A549 treated with CpdA at 1 μM for 4 hours (cell line): ENCODE results near the gene SIRPB1. TPM values are rescaled to one million over a fixed set of nuclear protein-coding genes. Genes with fewer than 3 reads are reported as not detected.

Experiments used
- total RNA-seq: library from RNA; stranded (reverse); fragments of 200-300 nt; extraction: Qiagen RNA extraction; gene quantifications from 5 replicates; pipeline ENCODE4 v1.2.3, GENCODE V29; 2022; ENCODE audit warnings: low read depth

The SIRPB1 gene
- 0.57 to 0.80 TPM (median 0.65 TPM) in 5 replicates for total RNA-seq

GRCh38 chr20:1619861-1620444 lies at the start of gene SIRPB1:
Gene SIRPB1, minus strand, starts transcription at chr20:1620009. Its CDS starts 65 bp downstream, at chr20:1619944.

GRCh38 chr20:1657556-1658334 lies 37.9 kb upstream of the SIRPB1 start, which contains the start of gene SIRPG:
Gene SIRPG, minus strand, starts transcription at chr20:1657779. Its CDS starts 65 bp downstream, at chr20:1657714.

Other genes with a start within 250 kb of the SIRPB1 start
- 495 to 535 TPM (median 512 TPM) in 5 replicates for gene FKBP1A, start 227.0 kb downstream of the SIRPB1 start, total RNA-seq
- gene NSFL1C, start 153.2 kb downstream of the SIRPB1 start, total RNA-seq, result 113 to 129 TPM (median 120 TPM) in 5 replicates
- not detected in 5 replicates for gene SIRPB2, start 128.6 kb downstream of the SIRPB1 start, total RNA-seq
- not detected in 5 replicates for gene SIRPD, start 62.3 kb downstream of the SIRPB1 start, total RNA-seq
- not detected in 5 replicates for gene SIRPG, start 37.8 kb upstream of the SIRPB1 start, total RNA-seq